CD4-positive, alpha-beta T cell treated with Interferon alpha-2 for 1 hour (primary cell): ENCODE measurements around the gene TENM4.
A peak's percentile ranks its signal among the peaks of the same experiment; 100 is the strongest.

Experiments
- DNase-seq, 2 donors: peaks; one replicate each; pipeline ENCODE4 v3.0.0-alpha.2; 2020 to 2022

The TENM4 gene

GRCh38 chr11:79077702-79078330 lies 363.0 kb downstream of the TENM4 start:
- no peak for DNase-seq

- DNase-seq: peak in 1 of 2 donors; percentile 21
Measured at GRCh38 chr11:79076526-79077115, 364.2 kb downstream of the TENM4 start.

DNA sequence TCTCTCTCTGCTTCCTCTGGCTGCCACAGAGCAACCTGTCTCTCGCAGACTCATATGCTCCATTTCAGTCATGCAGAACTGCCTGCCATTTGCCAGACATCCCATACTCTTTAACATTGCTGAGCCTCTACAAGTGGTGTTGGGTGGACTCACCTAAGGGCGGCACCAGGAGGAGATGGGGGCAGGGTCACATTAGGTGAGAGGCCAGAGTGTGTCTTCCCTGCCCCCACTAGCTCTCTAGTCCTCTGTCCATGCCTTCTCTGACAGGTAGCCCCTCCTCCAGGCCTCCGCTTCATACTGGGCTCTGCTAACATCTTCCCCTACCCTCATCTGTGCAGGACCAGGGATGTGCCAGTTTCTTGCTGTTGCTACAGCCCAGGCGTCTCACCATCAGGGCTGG lies 366.3 kb downstream of the TENM4 start:
- no peak for DNase-seq

GRCh38 chr11:79071190-79071589 lies 369.6 kb downstream of the TENM4 start:
- no peak for DNase-seq

DNA sequence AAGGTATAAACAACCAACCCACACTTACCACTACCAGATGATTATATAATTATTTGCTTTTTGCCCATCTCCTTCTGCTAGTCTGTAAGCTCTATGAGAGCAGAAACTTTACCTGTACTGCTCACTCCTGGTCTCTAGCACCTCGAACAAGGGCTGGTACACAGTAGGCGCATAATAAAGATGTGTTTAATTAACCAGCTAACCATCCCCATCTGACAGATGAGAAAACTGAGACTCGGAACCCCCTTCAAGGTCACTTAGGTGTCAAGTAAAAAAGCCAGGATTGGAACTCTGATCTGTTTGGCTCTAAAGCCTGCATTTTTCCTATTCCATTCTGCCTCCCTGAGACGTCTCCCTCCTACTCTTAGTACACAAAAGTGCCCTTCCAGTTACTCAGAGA lies 370.3 kb downstream of the TENM4 start:
- no peak for DNase-seq

- DNase-seq: no peak
Measured at GRCh38 chr11:79069504-79069903, 371.3 kb downstream of the TENM4 start.

- DNase-seq: no peak
Measured at GRCh38 chr11:79068356-79068755, 372.5 kb downstream of the TENM4 start.

- no peak for DNase-seq
Measured at GRCh38 chr11:79067352-79067679, 373.5 kb downstream of the TENM4 start.

DNA sequence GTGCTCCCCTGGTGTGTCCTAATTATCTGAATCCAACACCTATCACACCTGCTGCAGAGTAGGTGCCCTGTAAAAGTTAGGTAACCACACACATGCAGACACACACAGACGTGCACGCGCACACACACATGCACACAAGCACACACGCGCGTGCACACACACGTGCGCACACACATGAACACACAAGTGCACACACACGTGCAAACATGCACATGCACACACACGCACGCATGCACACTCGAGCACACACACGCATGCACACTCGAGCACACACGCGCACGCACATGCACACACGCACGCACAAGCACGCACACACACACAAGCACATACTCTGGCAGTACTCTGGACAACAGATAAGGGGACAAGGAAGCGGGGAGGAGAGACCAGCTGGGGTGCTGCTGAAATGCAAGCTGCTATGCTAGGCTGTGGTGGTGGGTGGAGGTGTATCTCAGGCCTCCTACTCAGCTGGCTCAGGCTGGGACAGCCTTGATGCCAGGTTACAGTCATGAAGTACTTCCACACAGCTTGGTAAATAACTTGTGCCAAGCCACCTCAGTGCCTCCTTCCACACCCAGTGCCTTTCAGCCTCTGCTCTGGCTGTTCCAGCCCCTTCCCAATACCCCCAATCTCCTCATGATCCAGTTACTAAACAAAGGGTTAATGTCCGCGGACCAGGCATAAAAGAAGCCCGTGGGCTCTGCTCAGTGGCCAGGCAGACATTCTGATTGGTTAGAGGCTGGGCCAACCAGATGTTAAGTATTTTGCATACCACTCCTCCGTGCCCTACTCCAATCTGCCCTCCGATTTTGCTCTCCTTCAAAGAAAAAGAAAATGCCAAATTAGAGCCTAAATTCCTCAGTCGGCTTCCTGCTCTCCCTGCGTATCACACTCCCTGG lies 374.1 kb downstream of the TENM4 start:
- no peak for DNase-seq

DNA sequence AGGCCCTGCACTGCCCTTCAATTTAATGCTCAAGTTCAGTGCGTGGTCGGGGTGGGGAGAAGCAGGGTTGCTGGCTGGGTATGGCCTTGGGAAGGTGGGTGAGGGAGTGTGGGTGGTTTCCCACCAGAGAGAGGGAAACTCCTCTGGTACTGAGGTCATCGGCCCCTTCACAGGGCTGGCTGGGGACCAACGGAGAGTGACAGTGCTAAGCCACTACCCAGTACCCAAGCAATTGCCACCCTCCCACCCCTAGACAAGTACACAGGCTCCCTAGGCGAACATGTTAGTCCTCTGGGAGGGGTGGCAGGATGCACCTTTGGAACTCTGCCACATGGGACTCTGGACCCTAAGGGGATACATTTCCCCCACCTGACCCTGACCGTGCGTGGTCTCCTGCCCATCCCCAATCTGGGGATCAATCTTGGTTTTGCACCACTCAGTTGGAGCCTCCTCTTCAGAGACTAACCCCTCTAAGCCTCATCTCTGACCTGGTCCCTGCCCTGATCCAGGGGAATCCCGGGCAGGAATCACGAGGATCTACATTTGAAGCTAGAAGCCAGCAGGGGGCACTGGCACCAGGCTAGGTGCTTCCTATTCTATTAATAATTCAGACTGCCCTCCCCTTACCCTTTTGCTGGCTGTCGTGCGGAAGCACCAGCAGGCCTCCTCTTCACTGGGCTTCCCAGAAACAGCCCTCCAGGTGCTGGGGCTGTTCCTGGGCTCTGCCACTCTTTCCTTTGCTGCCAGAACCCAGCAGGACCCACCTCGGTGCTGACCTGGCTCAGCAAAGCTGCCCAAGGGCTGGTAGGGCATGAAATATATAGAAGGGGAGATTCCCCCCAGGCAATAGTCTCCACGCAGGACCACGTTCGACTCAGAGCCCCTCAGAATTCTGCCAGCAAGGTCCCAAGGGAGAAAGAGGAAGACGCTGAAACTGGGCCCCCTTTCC lies 377.7 kb downstream of the TENM4 start:
- DNase-seq: no peak

GRCh38 chr11:79060081-79060953 lies 380.5 kb downstream of the TENM4 start:
- DNase-seq: no peak

GRCh38 chr11:79059141-79059540 lies 381.7 kb downstream of the TENM4 start:
- no peak for DNase-seq

GRCh38 chr11:79055856-79056631 lies 384.8 kb downstream of the TENM4 start:
- no peak for DNase-seq

GRCh38 chr11:79054636-79055035 lies 386.2 kb downstream of the TENM4 start:
- DNase-seq: no peak

- DNase-seq: no peak
Measured at GRCh38 chr11:79052544-79052943, 388.3 kb downstream of the TENM4 start.

GRCh38 chr11:79050786-79051185 lies 390.0 kb downstream of the TENM4 start:
- DNase-seq: no peak

GRCh38 chr11:79049741-79050179 lies 391.1 kb downstream of the TENM4 start:
- no peak for DNase-seq

DNA sequence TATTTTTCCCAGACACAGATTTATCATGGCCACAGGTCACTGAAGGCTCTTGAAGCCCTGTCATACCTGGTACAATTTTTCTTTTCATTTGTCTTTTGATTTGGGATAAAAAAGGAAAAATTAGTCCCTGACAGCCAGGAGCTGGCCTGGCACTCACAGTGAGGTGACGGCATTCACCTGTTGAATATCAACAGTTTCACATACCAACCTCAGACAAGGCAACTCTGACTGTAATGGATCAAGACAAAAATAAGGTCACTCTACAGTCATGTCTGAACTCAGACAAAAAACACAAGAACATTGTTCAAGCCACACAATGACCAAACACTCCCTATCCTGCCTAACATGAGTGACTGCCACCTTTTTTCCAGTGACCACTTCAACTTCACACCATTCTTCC lies 392.9 kb downstream of the TENM4 start:
- DNase-seq: no peak

GRCh38 chr11:79047321-79047720 lies 393.5 kb downstream of the TENM4 start:
- no peak for DNase-seq

- DNase-seq: no peak
Measured at GRCh38 chr11:79046366-79046765, 394.5 kb downstream of the TENM4 start.

DNA sequence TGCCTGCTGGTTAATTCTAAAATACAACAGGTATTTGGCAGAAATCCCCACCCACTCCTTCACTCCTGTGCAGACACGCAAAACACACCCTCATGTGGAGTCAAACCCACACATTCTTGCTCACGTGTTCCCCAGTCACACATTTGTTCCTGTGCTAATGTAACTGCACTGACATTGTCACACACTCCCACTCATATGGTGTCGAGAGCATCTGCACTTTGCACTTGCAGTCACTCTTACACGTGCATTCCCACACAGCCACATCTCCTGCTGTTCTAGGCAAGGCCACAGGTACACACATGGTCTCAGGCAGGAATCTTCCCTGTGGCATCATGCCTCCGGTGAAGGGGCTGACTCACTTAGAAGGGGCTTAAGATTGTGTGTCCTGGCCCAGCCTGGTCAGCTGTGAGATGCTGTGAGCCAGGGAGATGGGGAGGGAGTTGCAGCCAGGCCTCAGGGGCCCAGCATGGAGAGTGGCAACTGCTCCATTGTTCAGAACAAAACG lies 395.0 kb downstream of the TENM4 start:
- no peak for DNase-seq
